SIG-M5 (cell line): ENCODE data around the gene CCDC158.
"Not testable (repeated sequence)": the region's sequence is repeated elsewhere in the genome, so short reads cannot be mapped to it uniquely, and the experiment has no call there.

Experiments used
- DNase-seq: peaks from one replicate; lab custom pipeline; 2025; lab: John Stamatoyannopoulos, UW

The CCDC158 gene

DNA sequence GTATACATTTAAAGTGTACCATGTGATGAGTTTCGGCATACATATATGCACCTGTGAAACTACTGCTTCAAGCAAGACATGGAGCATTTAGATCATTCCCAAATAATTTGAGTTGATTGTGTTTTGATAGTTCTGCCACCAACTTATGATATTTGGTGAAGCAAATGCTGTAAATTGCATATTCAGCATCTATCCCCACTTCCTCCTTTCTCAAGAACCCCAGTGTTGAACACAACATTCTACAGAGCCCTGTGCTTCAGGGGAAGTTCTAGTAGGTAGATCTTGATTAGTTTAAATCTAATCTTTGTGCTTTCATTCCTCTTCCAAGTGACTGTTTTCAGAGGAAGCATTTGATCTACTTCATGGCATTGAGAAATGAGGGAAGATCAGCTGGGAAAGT, 8.7 kb upstream of the CCDC158 start:
- DNase-seq: no peak

DNA sequence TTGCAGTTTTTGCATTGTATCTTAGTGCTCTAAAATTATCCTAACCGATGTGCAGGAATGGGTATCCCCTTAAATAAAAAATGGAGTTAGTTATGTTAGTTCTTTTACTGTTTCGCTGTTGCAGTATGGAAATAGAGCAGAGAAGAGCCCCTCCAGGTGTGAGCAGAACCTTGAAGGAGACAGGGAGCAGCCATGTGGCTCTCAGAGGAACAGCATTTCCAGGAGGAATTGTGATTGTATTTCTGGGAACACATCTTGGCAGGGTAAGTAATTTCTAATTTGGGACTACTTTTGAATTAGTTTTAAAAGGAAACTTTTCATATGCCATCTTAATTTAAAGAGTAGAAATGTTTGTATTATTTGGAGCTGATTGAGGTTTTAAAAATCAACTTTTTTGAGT, 5.3 kb upstream of the CCDC158 start:
- DNase-seq: no peak

- not testable (repeated sequence) for DNase-seq
Observed at GRCh38 chr4:76423159-76423558, 2.2 kb upstream of the CCDC158 start.

DNA sequence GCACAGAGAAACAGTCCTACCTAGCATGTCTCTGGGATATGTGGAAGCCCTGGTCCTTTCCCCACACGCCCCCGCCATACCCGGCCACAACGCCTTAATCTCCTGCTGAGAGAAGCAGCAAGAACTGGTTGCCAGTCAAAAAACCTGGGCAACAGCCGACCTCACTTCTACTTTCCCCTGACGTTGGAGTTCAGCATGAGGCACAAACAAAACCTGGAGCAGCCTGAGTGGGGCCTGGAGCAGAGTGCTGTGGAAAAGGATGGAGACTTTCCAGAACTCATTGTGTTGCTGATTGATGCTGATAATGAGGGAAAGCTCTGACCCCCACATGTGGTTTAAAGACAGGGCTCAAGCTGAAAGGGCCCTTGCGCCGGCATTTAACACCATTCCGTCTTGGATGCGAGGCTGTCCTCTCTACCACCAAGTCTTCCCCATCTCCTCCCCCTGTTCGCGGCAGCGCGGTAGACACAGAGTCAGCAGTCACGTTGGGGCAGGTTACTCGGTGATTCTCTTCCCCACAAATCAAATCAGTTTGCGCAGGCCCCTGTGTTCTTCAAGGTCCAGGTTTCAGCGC, 666 bp downstream of the CCDC158 start:
- no peak for DNase-seq

- DNase-seq: no peak
Observed at GRCh38 chr4:76410636-76411035, 10.3 kb downstream of the CCDC158 start.

GRCh38 chr4:76407440-76408119, 13.4 kb downstream of the CCDC158 start:
- DNase-seq: no peak

GRCh38 chr4:76406081-76406480, 14.9 kb downstream of the CCDC158 start:
- no peak for DNase-seq

DNA sequence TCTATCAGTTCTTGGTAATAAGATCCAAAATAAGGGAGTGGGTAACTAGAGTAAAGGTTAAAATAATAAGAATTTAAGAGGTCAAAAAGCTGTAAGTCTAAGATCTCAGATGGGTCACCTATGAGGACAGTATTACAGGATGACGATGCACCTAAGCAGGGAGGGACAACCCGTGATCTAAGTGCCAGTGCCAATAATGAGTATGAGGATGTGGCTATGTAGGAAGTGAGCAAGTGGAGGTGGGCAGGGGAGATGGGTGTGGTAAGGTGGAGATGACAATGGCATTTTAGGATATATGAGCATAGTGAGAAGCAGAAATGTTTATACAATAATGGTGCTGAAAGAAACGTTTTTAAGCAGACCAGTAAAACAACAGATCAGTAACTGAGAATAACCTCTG, 19.3 kb downstream of the CCDC158 start:
- DNase-seq: no peak

DNA sequence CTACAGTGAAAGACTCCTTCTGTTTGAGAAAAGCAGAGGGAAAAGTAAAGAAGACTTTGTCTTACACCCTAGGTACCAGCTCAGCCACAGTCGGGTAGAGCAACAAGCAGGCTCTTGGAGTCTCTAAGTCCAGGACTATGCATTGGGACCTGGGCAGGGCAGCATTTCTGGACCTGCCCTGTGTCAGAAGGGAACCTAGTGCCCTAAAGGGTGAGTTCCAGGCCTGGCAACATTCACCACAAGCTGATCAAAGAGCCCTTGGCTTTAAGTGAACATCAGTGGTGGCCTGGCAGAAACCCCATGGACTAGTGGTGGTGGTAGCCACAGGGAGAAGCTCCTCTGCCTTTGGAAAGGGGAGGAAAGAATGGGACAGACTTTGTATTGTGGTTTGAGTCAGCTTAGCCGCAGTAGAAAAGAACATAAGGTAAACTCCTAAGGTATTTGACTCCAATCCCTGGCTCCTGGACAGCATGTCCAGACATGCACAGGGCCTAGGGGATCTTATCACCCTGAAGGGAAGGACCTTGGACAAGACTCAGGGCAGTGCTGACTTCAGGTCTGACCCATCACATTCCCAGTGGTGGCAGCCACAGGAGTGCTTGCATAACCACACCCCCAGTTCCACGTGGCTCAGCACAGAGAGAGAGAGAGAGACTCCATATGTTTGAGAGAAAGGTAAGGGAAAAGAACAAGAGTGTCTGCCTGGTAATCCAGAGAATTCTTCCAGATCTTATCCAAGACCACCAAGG, 32.6 kb downstream of the CCDC158 start:
- no peak for DNase-seq

- DNase-seq: no peak
Observed at GRCh38 chr4:76386566-76387305, 34.2 kb downstream of the CCDC158 start.

DNA sequence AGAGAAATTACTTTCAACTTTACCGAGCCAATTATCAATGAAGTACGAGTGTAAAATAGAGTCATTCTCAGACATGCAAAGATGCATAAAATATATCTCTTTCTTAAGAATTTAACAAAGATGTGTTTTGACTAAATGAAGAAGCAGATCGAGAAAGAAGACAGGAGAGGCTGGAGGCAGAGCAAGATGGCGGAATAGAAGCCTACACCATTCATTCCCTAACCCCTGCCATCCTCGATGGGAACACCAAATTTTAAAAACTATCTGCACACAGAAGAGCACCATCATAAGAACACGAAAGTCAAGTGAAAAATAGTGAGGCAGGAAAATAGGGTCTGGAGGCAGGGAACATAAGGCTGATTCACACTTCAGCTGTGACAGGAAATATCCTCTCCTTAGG, 35.0 kb downstream of the CCDC158 start:
- DNase-seq: no peak

DNA sequence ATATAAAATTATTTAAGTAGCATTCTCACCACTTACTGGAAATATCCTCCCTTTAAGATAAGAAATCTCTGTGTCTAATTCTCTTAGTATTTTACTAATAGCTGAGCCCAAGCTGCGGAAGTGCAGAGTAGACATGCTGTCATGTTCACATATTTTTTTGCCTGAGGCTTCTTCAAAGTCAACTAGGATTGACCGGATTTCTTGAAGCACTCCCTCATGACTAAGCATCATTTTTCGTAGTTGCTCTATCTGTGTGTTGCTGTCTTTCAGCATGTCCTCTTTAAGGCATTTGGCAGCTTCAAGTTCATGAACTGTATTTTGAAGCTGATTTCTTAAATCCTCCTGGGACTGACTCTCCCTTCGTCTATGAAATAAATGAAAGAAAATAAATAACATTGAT, 36.9 kb downstream of the CCDC158 start:
- DNase-seq: no peak

- no peak for DNase-seq
Observed at GRCh38 chr4:76383001-76383400, 37.9 kb downstream of the CCDC158 start.

DNA sequence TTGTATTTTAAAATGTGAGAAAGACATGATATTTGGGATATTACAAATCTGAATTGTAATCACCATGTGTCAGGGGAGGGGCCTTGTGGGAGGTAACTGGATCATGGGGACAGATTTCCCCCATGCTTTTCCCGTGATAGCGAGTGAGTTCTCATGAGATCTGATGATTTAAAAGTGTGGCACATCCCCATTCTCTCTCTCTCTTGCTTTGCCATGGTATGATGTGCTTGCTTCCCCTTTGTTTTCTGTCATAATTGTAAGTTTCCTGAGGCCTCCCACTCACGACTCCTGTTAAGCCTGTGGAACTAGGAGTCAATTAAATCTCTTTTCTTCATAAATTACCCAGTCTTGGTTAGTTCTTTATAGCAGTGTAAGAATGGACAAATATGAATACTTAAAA, 39.0 kb downstream of the CCDC158 start:
- DNase-seq: no peak

DNA sequence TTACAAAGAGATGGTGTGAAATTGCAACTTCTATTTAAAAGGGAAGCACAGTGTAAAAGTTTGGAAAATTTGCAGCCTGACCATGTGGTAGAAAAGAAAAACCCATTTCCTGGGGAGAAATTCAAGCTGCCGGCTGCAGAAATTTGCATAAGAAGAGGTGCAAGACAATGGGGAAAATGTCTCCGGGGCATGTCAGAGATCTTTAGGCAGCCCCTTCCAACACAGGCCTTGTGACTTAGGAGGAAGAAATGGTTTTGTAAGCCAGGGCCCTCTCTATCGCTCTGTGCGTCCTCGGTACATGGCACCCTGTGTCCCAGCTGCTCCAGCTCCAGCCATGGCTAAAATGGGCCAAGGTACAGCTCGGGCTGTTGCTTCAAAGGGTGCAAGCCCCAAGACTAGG, 40.4 kb downstream of the CCDC158 start:
- no peak for DNase-seq

GRCh38 chr4:76377911-76378310, 43.0 kb downstream of the CCDC158 start:
- no peak for DNase-seq

GRCh38 chr4:76377481-76377901, 43.5 kb downstream of the CCDC158 start:
- DNase-seq: no peak

DNA sequence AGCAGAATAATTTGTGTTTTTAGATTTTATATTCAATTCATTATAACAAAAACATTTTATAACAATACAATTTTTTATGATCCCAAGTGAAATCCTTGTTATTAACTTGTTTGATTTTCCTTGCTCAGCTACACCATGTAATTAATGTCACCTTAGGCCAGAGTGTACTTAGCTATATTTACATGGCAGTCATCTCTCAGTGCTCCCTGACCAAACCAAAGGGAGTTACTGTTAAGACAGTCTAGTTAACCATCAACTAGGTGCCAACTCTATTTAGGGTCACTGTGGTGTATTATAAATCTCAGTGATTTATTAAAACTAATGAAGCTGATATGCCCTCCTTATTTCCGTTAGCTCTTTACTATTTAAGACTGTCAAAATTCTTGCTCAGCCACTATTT, 44.4 kb downstream of the CCDC158 start:
- DNase-seq: no peak

GRCh38 chr4:76375703-76376102, 45.2 kb downstream of the CCDC158 start:
- no peak for DNase-seq

GRCh38 chr4:76374798-76375197, 46.1 kb downstream of the CCDC158 start:
- no peak for DNase-seq

GRCh38 chr4:76373919-76374552, 46.9 kb downstream of the CCDC158 start:
- DNase-seq: no peak

DNA sequence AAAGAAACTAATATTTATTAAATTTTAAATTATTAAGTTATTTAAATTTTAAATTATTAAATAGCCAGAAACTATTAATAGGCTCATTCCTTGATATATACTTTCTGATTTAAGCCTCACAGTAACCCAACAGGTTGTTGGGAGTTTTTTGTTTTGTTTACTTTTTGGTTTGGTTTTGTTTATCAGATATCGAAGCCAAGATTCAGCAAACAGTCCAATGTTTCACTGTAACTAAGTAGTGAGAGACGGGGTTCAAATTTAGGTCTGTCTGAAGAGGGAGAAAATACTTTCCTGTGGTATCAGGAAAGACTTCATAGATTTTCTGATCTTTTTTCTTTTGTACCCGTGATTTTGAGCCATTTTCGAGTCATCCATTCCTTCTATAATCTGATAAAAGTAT, 54.2 kb downstream of the CCDC158 start:
- DNase-seq: no peak
